Endothelial cell of umbilical vein (primary cell): Measurements from ENCODE around the gene CLSTN1. TPM values are rescaled to one million over a fixed set of nuclear protein-coding genes. Genes with fewer than 3 reads are reported as not detected.

ENCODE experiments used
- BruUV-seq: library from RNA; stranded (reverse); fragments of 400-500 nt; replicated peaks from 2 replicates; lab custom pipeline; 2021; lab: Mats Ljungman, UMichigan
- CTCF ChIA-PET: fragments of 300-600, 350-600 bp; sonication (Branson Sonifier 250); formaldehyde crosslinking; loops from one replicate; lab custom pipeline; 2021; ENCODE audit warnings: antibody characterized with exemption, inconsistent platforms; lab: Charles Lee
- POLR2A ChIA-PET: fragments of 300-600, 350-600 bp; sonication (Branson Sonifier 250); formaldehyde crosslinking; loops from one replicate; lab custom pipeline; 2021; ENCODE audit warnings: antibody characterized with exemption, inconsistent platforms; lab: Charles Lee
- DNase-seq: peaks from one replicate; pipeline ENCODE4 v3.0.0-alpha.2; 2011; ENCODE audit warnings: low read depth, low spot score
- FAIRE-seq: peaks from 2 replicates; lab custom pipeline; 2011; peaks lifted over from hg19 to GRCh38; lab: Jason Lieb, UNC
- H2AFZ ChIP-seq: 2 replicates; pipeline ENCODE4 v1.6.0; 2012; ENCODE audit warnings: low read depth, low read length, control low read depth, inconsistent platforms
- H3K27ac ChIP-seq: 2 replicates; pipeline ENCODE4 v1.5.1; 2011; ENCODE audit warnings: low read depth, mild to moderate bottlenecking, control low read depth, low read length, moderate library complexity; ENCODE audit not compliant: insufficient read depth
- H3K27me3 ChIP-seq, 2 experiments: 2 replicates each; pipeline versions ENCODE4 v1.6.0 to v1.6.1; 2011; ENCODE audit warnings: low read length in 2 of 2, mixed read lengths in 1 of 2; ENCODE audit not compliant: control insufficient read depth in 2 of 2, insufficient read depth in 2 of 2
- H3K36me3 ChIP-seq, 2 experiments: 2 replicates in 1 of 2; 3 replicates in 1 of 2; pipeline ENCODE4 v1.5.1; 2011; ENCODE audit warnings: low read length in 2 of 2, mild to moderate bottlenecking in 1 of 2, moderate library complexity in 1 of 2; ENCODE audit not compliant: control insufficient read depth in 2 of 2, insufficient read depth in 2 of 2; ENCODE audit errors: extremely low read depth in 1 of 2
- H3K4me1 ChIP-seq: 3 replicates; pipeline ENCODE4 v1.5.1; 2011; ENCODE audit warnings: mild to moderate bottlenecking, low read length; ENCODE audit not compliant: control insufficient read depth, insufficient read depth; ENCODE audit errors: extremely low read depth
- H3K4me2 ChIP-seq: 2 replicates; pipeline ENCODE4 v1.6.1; 2011; ENCODE audit warnings: low read length, control low read depth, mixed read lengths; ENCODE audit not compliant: insufficient read depth
- H3K4me3 ChIP-seq, 3 experiments: fragments of 200-600 bp in 1 of 3; sonication (generic), shearing (Covaris generic) in 1 of 3; replicated peaks in 1 of 3; 2 replicates each; pipeline ENCODE4 v1.5.1; 2011 to 2016; ENCODE audit warnings: control low read depth in 3 of 3, low read length in 3 of 3, mild to moderate bottlenecking in 2 of 3, inconsistent platforms in 1 of 3, low read depth in 1 of 3, moderate library complexity in 1 of 3; ENCODE audit not compliant: insufficient read depth in 1 of 3
- H3K79me2 ChIP-seq: 2 replicates; pipeline ENCODE4 v1.6.0; 2012; ENCODE audit warnings: low read length, inconsistent platforms; ENCODE audit not compliant: control insufficient read depth, insufficient read depth
- H3K9ac ChIP-seq: replicated peaks from 2 replicates; pipeline ENCODE3; 2011; ENCODE audit warnings: low read length, control low read depth; ENCODE audit not compliant: insufficient read depth; ENCODE audit errors: extremely low read depth
- H3K9me1 ChIP-seq: replicated peaks from 3 replicates; pipeline ENCODE4 v1.6.0; 2011; ENCODE audit warnings: mild to moderate bottlenecking, low read length; ENCODE audit not compliant: control insufficient read depth, insufficient read depth; ENCODE audit errors: extremely low read depth
- H3K9me3 ChIP-seq: replicated peaks from 2 replicates; pipeline ENCODE4 v1.5.1; 2012; ENCODE audit warnings: low read length, inconsistent platforms; ENCODE audit not compliant: control insufficient read depth, insufficient read depth
- H4K20me1 ChIP-seq: replicated peaks from 2 replicates; pipeline ENCODE3; 2011; ENCODE audit warnings: mild to moderate bottlenecking, low read length; ENCODE audit not compliant: control insufficient read depth, insufficient read depth; ENCODE audit errors: extremely low read depth
- CTCF ChIP-seq, 2 donors: IDR thresholded peaks; 1 replicate in 1 of 2; 2 replicates in 1 of 2; pipeline ENCODE4 v1.5.1; 2011; ENCODE audit warnings: low read length in 2 of 2, mild to moderate bottlenecking in 2 of 2, moderate library complexity in 2 of 2, control low read depth in 1 of 2, inconsistent platforms in 1 of 2, low read depth in 1 of 2; ENCODE audit not compliant: insufficient read depth in 1 of 2; ENCODE audit errors: extremely low read depth in 1 of 2
- FOS ChIP-seq: IDR thresholded peaks from 2 replicates; pipeline ENCODE4 v1.6.1; 2011; ENCODE audit warnings: mild to moderate bottlenecking, low read length, moderate library complexity, borderline replicate concordance; ENCODE audit not compliant: insufficient read depth
- JUN ChIP-seq: IDR thresholded peaks from 2 replicates; pipeline ENCODE4 v1.6.1; 2011; ENCODE audit warnings: borderline replicate concordance, low read depth; ENCODE audit not compliant: insufficient read length, insufficient read depth
- POLR2A ChIP-seq: IDR thresholded peaks from 2 replicates; pipeline ENCODE4 v1.6.1; 2012; ENCODE audit warnings: low read depth, mild to moderate bottlenecking, control low read depth, low read length
- POLR2AphosphoS5 ChIP-seq: IDR thresholded peaks from 2 replicates; pipeline ENCODE4 v1.6.1; 2012; ENCODE audit warnings: low read depth, mild to moderate bottlenecking, control low read depth, low read length, moderate library complexity; ENCODE audit not compliant: insufficient read depth
- dilution Hi-C: fragments of 300-500 bp; cut with MboI; formaldehyde crosslinking; loops from one replicate; pipeline ENCODE4 v1.15.0; 2019; ENCODE audit warnings: low sequenced_read_pairs; ENCODE audit not compliant: extremely low pct_ligation_motif_present
- intact Hi-C: fragments of 100-400 bp; cut with micrococcal nuclease; formaldehyde crosslinking; loops from one replicate; pipeline ENCODE4 v1.10.0; 2022
- polyA plus RNA-seq, 4 experiments: library from polyadenylated mRNA; depleted of rRNA in 3 of 4; stranded (reverse) in 3 of 4; unstranded in 1 of 4; fragments of >200 nt; gene quantifications; 2 replicates each; pipeline versions ENCODE4 v1.2.1 to v1.2.3, GENCODE V29; 2011 to 2012; ENCODE audit warnings: missing spikeins in 1 of 4
- total RNA-seq: library from RNA; stranded (reverse); gene quantifications from 2 replicates; pipeline ENCODE4 v1.2.3, GENCODE V29; 2021

CLSTN1 gene
- total and polyA plus RNA-seq, 2 donors (not counting 3 experiments of a cell fraction or from before 2014, with no cell fraction given): 49.1 to 130 TPM

- Histone ChIP-seq H3K9me3 (no peaks in the 10 kb centered on the region), H3K4me2 (no peak overlapping the region), H3K9ac (no peak overlapping the region), H2AFZ (no peak overlapping the region), H3K79me2 (no peaks in the 10 kb centered on the region), H3K4me3 (no peak overlapping the region), H3K27ac (no peak overlapping the region), H3K27me3 (no peaks in the 10 kb centered on the region), H3K36me3 (peaks cover 9 to 37% of the 10 kb centered on the region in 2 experiments), H3K9me1 (no peaks in the 10 kb centered on the region), H3K4me1 (no peaks in the 10 kb centered on the region), H4K20me1 (no peaks in the 10 kb centered on the region)
- DNase-seq (no peak), FAIRE-seq (no peak)
- no TSS peak for BruUV-seq
- dilution Hi-C loops: no loop called here
- POLR2A ChIA-PET: no interaction called here
- TF ChIP-seq POLR2AphosphoS5 (no peak), FOS (no peak), JUN (no peak), CTCF (IDR thresholded peaks at IDR 0.05; ENCODE audit: extremely low read depth in 1 of 2, insufficient read depth in 1 of 2, low read depth in 1 of 2, low read length in 2 of 2) (no peak), POLR2A (no peak)
- intact Hi-C loops: no loop called here
- CTCF ChIA-PET: interaction anchor here (1.2 kb wide), 1 partner anchor 8 kb away, joined by 5 read pairs; no protein-coding TSS in a partner anchor
Observed at GRCh38 chr1:9729523-9729922, 94.2 kb downstream of the CLSTN1 start.
